Mesothelial cell of epicardium (in vitro differentiated cells): ENCODE results near the gene GRB10. TPM values are rescaled to one million over a fixed set of nuclear protein-coding genes. Genes with fewer than 3 reads are reported as not detected.

Source experiments
- DNase-seq, 2 experiments: peaks; one replicate each; pipeline ENCODE4 v3.0.0; 2021; ENCODE audit warnings: low spot score in 2 of 2; ENCODE audit not compliant: unreplicated experiment in 2 of 2
- H3K27ac Mint-ChIP-seq: 2 replicates; pipeline ENCODE4 v1.8.0; 2021; ENCODE audit warnings: mixed read lengths
- H3K27me3 Mint-ChIP-seq: 2 replicates; pipeline ENCODE4 v1.8.0; 2021; ENCODE audit warnings: low read depth, mixed read lengths
- H3K36me3 Mint-ChIP-seq: 2 replicates; pipeline ENCODE4 v1.8.0; 2021; ENCODE audit warnings: mixed read lengths
- H3K4me1 Mint-ChIP-seq: 2 replicates; pipeline ENCODE4 v1.8.0; 2021; ENCODE audit warnings: mixed read lengths
- H3K4me3 Mint-ChIP-seq: 2 replicates; pipeline ENCODE4 v1.8.0; 2021; ENCODE audit warnings: mild to moderate bottlenecking, moderate library complexity, mixed read lengths
- H3K9me3 Mint-ChIP-seq: 2 replicates; pipeline ENCODE4 v1.8.0; 2021; ENCODE audit warnings: mixed read lengths
- CTCF ChIP-seq: fragments of 200-600 bp; sonication (generic); IDR thresholded peaks from one replicate; pipeline ENCODE4 v1.5.0; 2021; ENCODE audit warnings: antibody characterized with exemption; ENCODE audit not compliant: unreplicated experiment
- total RNA-seq: library from RNA; stranded (reverse); gene quantifications from 3 replicates; pipeline ENCODE4 v1.2.1, GENCODE V29; 2021

Gene GRB10
- total RNA-seq, 1 donor from 2014 or later = 59.2 TPM

- no peaks in the 10 kb centered on the region for H3K27me3 Mint-ChIP-seq
- H3K4me3 Mint-ChIP-seq = no peak overlapping the region
- no peaks in the 10 kb centered on the region for H3K9me3 Mint-ChIP-seq
- H3K27ac Mint-ChIP-seq = no peak overlapping the region
- peaks cover 15% of the 10 kb centered on the region for H3K36me3 Mint-ChIP-seq
- no peak for DNase-seq
- TF ChIP-seq CTCF = no peak
- H3K4me1 Mint-ChIP-seq = peaks cover 7% of the 10 kb centered on the region
Observed at GRCh38 chr7:50663396-50664102, 119.1 kb downstream of the GRB10 start.

- DNase-seq = no peak
- Mint-ChIP-seq H3K4me1 (peaks cover 7% of the 10 kb centered on the region), H3K27me3 (no peaks in the 10 kb centered on the region), H3K27ac (no peak overlapping the region), H3K4me3 (no peak overlapping the region), H3K9me3 (no peaks in the 10 kb centered on the region), H3K36me3 (peaks cover 13% of the 10 kb centered on the region)
- TF ChIP-seq CTCF = no peak
Observed at GRCh38 chr7:50662996-50663395, 119.7 kb downstream of the GRB10 start.

- H3K36me3 Mint-ChIP-seq = peaks cover 10% of the 10 kb centered on the region
- peaks cover 7% of the 10 kb centered on the region for H3K4me1 Mint-ChIP-seq
- no peak overlapping the region for H3K4me3 Mint-ChIP-seq
- no peak overlapping the region for H3K27ac Mint-ChIP-seq
- H3K9me3 Mint-ChIP-seq = no peaks in the 10 kb centered on the region
- DNase-seq = no peak
- no peak for TF ChIP-seq CTCF
- no peaks in the 10 kb centered on the region for H3K27me3 Mint-ChIP-seq
Observed at GRCh38 chr7:50662041-50662694, 120.5 kb downstream of the GRB10 start.

GRCh38 chr7:50661345-50662040 is 121.2 kb downstream of the GRB10 start:
- Mint-ChIP-seq H3K36me3 (peaks cover 8% of the 10 kb centered on the region), H3K9me3 (no peaks in the 10 kb centered on the region), H3K4me3 (no peak overlapping the region), H3K27ac (no peak overlapping the region), H3K4me1 (peaks cover 7% of the 10 kb centered on the region), H3K27me3 (no peaks in the 10 kb centered on the region)
- no peak for DNase-seq
- no peak for TF ChIP-seq CTCF

- no peak for TF ChIP-seq CTCF
- no peaks in the 10 kb centered on the region for H3K9me3 Mint-ChIP-seq
- H3K27ac Mint-ChIP-seq = no peak overlapping the region
- peaks cover 7% of the 10 kb centered on the region for H3K36me3 Mint-ChIP-seq
- no peak overlapping the region for H3K4me3 Mint-ChIP-seq
- no peak for DNase-seq
- peaks cover 7% of the 10 kb centered on the region for H3K4me1 Mint-ChIP-seq
- no peaks in the 10 kb centered on the region for H3K27me3 Mint-ChIP-seq
Observed at GRCh38 chr7:50660830-50661175, 121.9 kb downstream of the GRB10 start.
